Endodermal cell (in vitro differentiated cells): Measurements from ENCODE around the gene TTLL5. TPM values are rescaled to one million over a fixed set of nuclear protein-coding genes. Genes with fewer than 3 reads are reported as not detected.

ENCODE experiments used
- DNase-seq: peaks from one replicate; pipeline ENCODE4 v3.0.0-alpha.2; 2017
- H3K27ac ChIP-seq: 2 replicates; pipeline ENCODE4 v1.5.1; 2013; ENCODE audit warnings: mild to moderate bottlenecking, low read depth, low read length, moderate library complexity
- H3K27me3 ChIP-seq: 2 replicates; pipeline ENCODE4 v1.6.1; 2013; ENCODE audit warnings: mild to moderate bottlenecking, low read length, moderate library complexity; ENCODE audit not compliant: insufficient read depth, control insufficient read depth, poor library complexity, severe bottlenecking
- H3K36me3 ChIP-seq: 2 replicates; pipeline ENCODE4 v1.7.0; 2013; ENCODE audit warnings: mild to moderate bottlenecking, low read length, moderate library complexity; ENCODE audit not compliant: control insufficient read depth, insufficient read depth
- H3K4me1 ChIP-seq: one replicate; pipeline ENCODE4 v1.7.0; 2013; ENCODE audit warnings: low read length; ENCODE audit not compliant: control insufficient read depth, insufficient read depth
- H3K4me3 ChIP-seq: 2 replicates; pipeline ENCODE4 v1.5.1; 2013; ENCODE audit warnings: mild to moderate bottlenecking, low read length, moderate library complexity
- H3K9ac ChIP-seq: 2 replicates; pipeline ENCODE4 v1.6.1; 2013; ENCODE audit warnings: mild to moderate bottlenecking, low read length, moderate library complexity; ENCODE audit not compliant: poor library complexity, severe bottlenecking; ENCODE audit errors: extremely low read depth
- H3K9me3 ChIP-seq: 2 replicates; pipeline ENCODE4 v1.6.1; 2013; ENCODE audit warnings: mild to moderate bottlenecking, low read length, moderate library complexity; ENCODE audit not compliant: control insufficient read depth
- H3K27ac Mint-ChIP-seq: 2 replicates; pipeline ENCODE4 v1.8.0; 2020; ENCODE audit warnings: mixed read lengths
- H3K27me3 Mint-ChIP-seq: 2 replicates; pipeline ENCODE4 v1.8.0; 2021; ENCODE audit warnings: mild to moderate bottlenecking, mixed read lengths; ENCODE audit not compliant: insufficient read depth
- H3K36me3 Mint-ChIP-seq: 2 replicates; pipeline ENCODE4 v1.8.0; 2020; ENCODE audit warnings: low read depth, mixed read lengths
- H3K4me1 Mint-ChIP-seq: 2 replicates; pipeline ENCODE4 v1.8.0; 2020; ENCODE audit warnings: mixed read lengths
- H3K4me3 Mint-ChIP-seq: 2 replicates; pipeline ENCODE4 v1.8.0; 2020; ENCODE audit warnings: mild to moderate bottlenecking, moderate library complexity, mixed read lengths
- H3K9me3 Mint-ChIP-seq: 2 replicates; pipeline ENCODE4 v1.8.0; 2020; ENCODE audit warnings: mild to moderate bottlenecking, mixed read lengths
- WGBS, 2 experiments: methylation state at CpG; one replicate each; pipeline versions ENCODE4 v1.1.5 to v1.1.7; 2013; ENCODE audit warnings: missing lambda C conversion rate in 2 of 2, mixed read lengths in 1 of 2; ENCODE audit not compliant: insufficient coverage in 1 of 2, insufficient read length in 1 of 2; 5-methylcytosine and 5-hydroxymethylcytosine counted together
- total RNA-seq, 2 donors: library from RNA; stranded (reverse); fragmentation: NEBNext Ultra II Directional in 1 of 2; extraction: Animal tissue kit (Norgen Biotek cat#: 25700) in 1 of 2; gene quantifications; 2 replicates in 1 of 2; 3 replicates in 1 of 2; pipeline ENCODE4 v1.2.1, GENCODE V29; 2021
- TF ChIP-seq, protein P1 (sequence below): fragments of 200-600 bp; sonication (generic); conservative IDR thresholded peaks from 2 replicates; pipeline ENCODE4 v1.5.0; 2021; ENCODE audit warnings: antibody characterized with exemption, mild to moderate bottlenecking

TTLL5 gene
- total RNA-seq, 2 donors from 2014 or later: 50.5 to 54.2 TPM

DNA sequence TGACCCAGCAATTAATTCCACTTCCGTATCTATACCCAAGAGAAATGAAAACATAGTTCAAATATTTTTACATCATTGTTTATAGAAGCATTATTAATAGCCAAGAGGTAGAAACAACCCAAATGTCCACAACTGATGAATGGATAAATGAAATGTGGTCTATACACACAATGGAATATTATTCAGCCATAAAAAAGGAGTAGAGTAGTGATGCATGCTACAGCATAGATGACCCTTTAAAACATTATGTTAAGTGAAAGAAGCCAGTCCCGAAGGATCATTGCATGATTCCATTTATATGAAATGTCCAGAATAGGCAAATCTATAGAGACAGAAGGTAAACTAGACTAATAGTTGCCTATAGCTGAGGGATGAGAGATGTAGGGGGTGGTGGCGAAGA, 291.4 kb downstream of the TTLL5 start:
- peaks cover 11% of the 10 kb centered on the region for H3K36me3 ChIP-seq
- H3K27ac Mint-ChIP-seq: no peak overlapping the region
- no peaks in the 10 kb centered on the region for H3K27me3 ChIP-seq
- DNase-seq: no peak
- WGBS, 2 experiments: 96 to 100% methylated on average over 1 to 3 of the region's 3 CpGs
- no peaks in the 10 kb centered on the region for H3K4me1 Mint-ChIP-seq
- H3K27ac ChIP-seq: no peak overlapping the region
- no peaks in the 10 kb centered on the region for H3K27me3 Mint-ChIP-seq
- no peaks in the 10 kb centered on the region for H3K9me3 ChIP-seq
- peaks cover 19% of the 10 kb centered on the region for H3K36me3 Mint-ChIP-seq
- peaks cover 2% of the 10 kb centered on the region for H3K9me3 Mint-ChIP-seq
- no peaks in the 10 kb centered on the region for H3K4me1 ChIP-seq
- H3K4me3 Mint-ChIP-seq: no peak overlapping the region
- H3K9ac ChIP-seq: no peak overlapping the region
- TF ChIP-seq, protein P1, sequence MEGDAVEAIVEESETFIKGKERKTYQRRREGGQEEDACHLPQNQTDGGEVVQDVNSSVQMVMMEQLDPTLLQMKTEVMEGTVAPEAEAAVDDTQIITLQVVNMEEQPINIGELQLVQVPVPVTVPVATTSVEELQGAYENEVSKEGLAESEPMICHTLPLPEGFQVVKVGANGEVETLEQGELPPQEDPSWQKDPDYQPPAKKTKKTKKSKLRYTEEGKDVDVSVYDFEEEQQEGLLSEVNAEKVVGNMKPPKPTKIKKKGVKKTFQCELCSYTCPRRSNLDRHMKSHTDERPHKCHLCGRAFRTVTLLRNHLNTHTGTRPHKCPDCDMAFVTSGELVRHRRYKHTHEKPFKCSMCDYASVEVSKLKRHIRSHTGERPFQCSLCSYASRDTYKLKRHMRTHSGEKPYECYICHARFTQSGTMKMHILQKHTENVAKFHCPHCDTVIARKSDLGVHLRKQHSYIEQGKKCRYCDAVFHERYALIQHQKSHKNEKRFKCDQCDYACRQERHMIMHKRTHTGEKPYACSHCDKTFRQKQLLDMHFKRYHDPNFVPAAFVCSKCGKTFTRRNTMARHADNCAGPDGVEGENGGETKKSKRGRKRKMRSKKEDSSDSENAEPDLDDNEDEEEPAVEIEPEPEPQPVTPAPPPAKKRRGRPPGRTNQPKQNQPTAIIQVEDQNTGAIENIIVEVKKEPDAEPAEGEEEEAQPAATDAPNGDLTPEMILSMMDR: no peak
- no peak overlapping the region for H3K4me3 ChIP-seq

DNA sequence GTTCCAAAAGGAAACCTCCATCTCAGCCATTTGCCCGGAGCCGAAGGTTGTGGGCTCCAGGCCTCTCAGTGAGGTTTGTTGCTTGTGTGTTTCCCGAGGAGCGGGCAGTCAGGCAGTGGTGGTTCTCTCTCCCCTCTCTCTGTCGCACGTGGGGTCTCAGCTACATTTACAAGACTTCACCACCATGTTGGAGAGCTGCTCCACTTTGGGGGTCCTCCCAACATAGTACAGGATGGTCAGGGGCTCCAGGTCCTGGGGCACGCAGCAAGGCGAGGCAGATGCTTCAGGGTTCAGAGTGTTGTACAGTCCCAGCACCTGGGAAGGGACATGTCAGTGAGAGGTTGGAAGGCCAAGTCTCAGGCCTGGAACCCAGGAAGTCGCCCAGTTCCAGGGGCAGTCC, 298.0 kb downstream of the TTLL5 start:
- H3K4me3 ChIP-seq: no peak overlapping the region
- Mint-ChIP-seq H3K27me3 (no peaks in the 10 kb centered on the region), H3K36me3 (peaks cover 10% of the 10 kb centered on the region), H3K4me3 (no peak overlapping the region), H3K27ac (no peak overlapping the region), H3K4me1 (no peaks in the 10 kb centered on the region), H3K9me3 (no peaks in the 10 kb centered on the region)
- H3K4me1 ChIP-seq: no peaks in the 10 kb centered on the region
- no peaks in the 10 kb centered on the region for H3K9me3 ChIP-seq
- DNase-seq: no peak
- WGBS, 2 experiments: 94 to 97% methylated on average over 4 to 9 of the region's 9 CpGs
- TF ChIP-seq, protein P1: no peak
- no peaks in the 10 kb centered on the region for H3K27me3 ChIP-seq
- H3K27ac ChIP-seq: no peak overlapping the region
- H3K9ac ChIP-seq: no peak overlapping the region
- H3K36me3 ChIP-seq: peaks cover 6% of the 10 kb centered on the region

DNA sequence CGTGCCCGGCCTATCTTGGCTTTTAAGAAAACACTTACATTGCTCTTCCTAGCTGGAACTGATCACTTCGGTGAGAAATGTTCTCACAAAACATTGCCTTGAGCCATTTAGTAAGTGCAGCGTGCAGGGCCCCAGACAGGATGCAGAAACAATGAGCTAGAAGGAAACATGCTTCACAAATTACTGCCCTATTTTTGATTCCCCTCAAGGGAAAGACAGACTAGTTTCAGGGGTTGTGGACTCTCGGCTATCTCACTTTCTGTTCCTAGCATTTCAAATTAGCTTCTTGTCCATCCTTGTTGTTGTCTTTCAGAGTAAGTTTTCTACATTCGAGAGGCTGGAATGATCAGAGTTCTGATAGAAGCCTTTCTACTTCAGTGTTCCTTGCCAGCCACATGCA, 299.2 kb downstream of the TTLL5 start:
- 92 to 93% methylated on average over 6 of the region's 6 CpGs for WGBS, 2 experiments
- peaks cover 2% of the 10 kb centered on the region for H3K36me3 ChIP-seq
- H3K9me3 ChIP-seq: no peaks in the 10 kb centered on the region
- no peak overlapping the region for H3K4me3 ChIP-seq
- no peak overlapping the region for H3K27ac ChIP-seq
- Mint-ChIP-seq H3K36me3 (peaks cover 3% of the 10 kb centered on the region), H3K27ac (no peak overlapping the region), H3K27me3 (no peaks in the 10 kb centered on the region), H3K4me3 (no peak overlapping the region), H3K9me3 (no peaks in the 10 kb centered on the region), H3K4me1 (no peaks in the 10 kb centered on the region)
- no peaks in the 10 kb centered on the region for H3K27me3 ChIP-seq
- TF ChIP-seq, protein P1: no peak
- no peak overlapping the region for H3K9ac ChIP-seq
- H3K4me1 ChIP-seq: no peaks in the 10 kb centered on the region
- DNase-seq: no peak
